ENCODE results near the gene MRNIP. TPM values are rescaled to one million over a fixed set of nuclear protein-coding genes. Genes with fewer than 3 reads are reported as not detected.

MRNIP gene
- total RNA-seq, 1 donor from 2014 or later: 13.1 TPM

GRCh38 chr5:179834120-179834519 is 24.5 kb downstream of the MRNIP start:
- Histone ChIP-seq H3K9me3 (replicated peaks) (no peaks in the 10 kb centered on the region), H3K27ac (replicated peaks) (no peak overlapping the region), H3K36me3 (peaks cover 91% of the 10 kb centered on the region), H3K4me1 (peaks cover 70% of the 10 kb centered on the region), H3K4me3 (no peak overlapping the region), H3K27me3 (ENCODE audit: low read depth) (no peaks in the 10 kb centered on the region)
- TF ChIP-seq CTCF (IDR thresholded peaks at IDR 0.05; ENCODE audit: borderline replicate concordance): no peak
- no peak for DNase-seq
- intact Hi-C loops (cut with micrococcal nuclease): no loop called here

GRCh38 chr5:179833709-179834070 is 24.9 kb downstream of the MRNIP start:
- intact Hi-C loops (cut with micrococcal nuclease): no loop called here
- H3K27ac ChIP-seq (replicated peaks): peak overlapping the region; percentile 12
- no peak overlapping the region for H3K4me3 ChIP-seq
- DNase-seq: no peak
- H3K4me1 ChIP-seq: peaks cover 74% of the 10 kb centered on the region
- no peaks in the 10 kb centered on the region for H3K27me3 ChIP-seq (ENCODE audit: low read depth)
- H3K9me3 ChIP-seq (replicated peaks): no peaks in the 10 kb centered on the region
- peaks cover 91% of the 10 kb centered on the region for H3K36me3 ChIP-seq
- TF ChIP-seq CTCF (IDR thresholded peaks at IDR 0.05; ENCODE audit: borderline replicate concordance): no peak

- intact Hi-C loops (cut with micrococcal nuclease): no loop called here
- Histone ChIP-seq H3K27ac (replicated peaks) (peak overlapping the region; percentile 12), H3K4me3 (no peak overlapping the region), H3K27me3 (ENCODE audit: low read depth) (no peaks in the 10 kb centered on the region), H3K36me3 (peaks cover 91% of the 10 kb centered on the region), H3K9me3 (replicated peaks) (no peaks in the 10 kb centered on the region), H3K4me1 (peaks cover 79% of the 10 kb centered on the region)
- no peak for DNase-seq
- no peak for TF ChIP-seq CTCF (IDR thresholded peaks at IDR 0.05; ENCODE audit: borderline replicate concordance)
Measured at GRCh38 chr5:179833056-179833708, 25.4 kb downstream of the MRNIP start.

GRCh38 chr5:179832039-179832745 is 26.4 kb downstream of the MRNIP start:
- H3K4me3 ChIP-seq: no peak overlapping the region
- DNase-seq: no peak
- peaks cover 78% of the 10 kb centered on the region for H3K4me1 ChIP-seq
- H3K27me3 ChIP-seq (ENCODE audit: low read depth): no peaks in the 10 kb centered on the region
- intact Hi-C loops (cut with micrococcal nuclease): no loop called here
- no peak for TF ChIP-seq CTCF (IDR thresholded peaks at IDR 0.05; ENCODE audit: borderline replicate concordance)
- H3K27ac ChIP-seq (replicated peaks): no peak overlapping the region
- peaks cover 91% of the 10 kb centered on the region for H3K36me3 ChIP-seq
- no peaks in the 10 kb centered on the region for H3K9me3 ChIP-seq (replicated peaks)

- peaks cover 78% of the 10 kb centered on the region for H3K4me1 ChIP-seq
Measured at GRCh38 chr5:179830818-179831468, 27.7 kb downstream of the MRNIP start.

More at GRCh38 chr5:179830818-179831468, 27.7 kb downstream of the MRNIP start:
- Histone ChIP-seq H3K36me3 (peaks cover 91% of the 10 kb centered on the region), H3K4me3 (no peak overlapping the region), H3K9me3 (replicated peaks) (no peaks in the 10 kb centered on the region), H3K27ac (replicated peaks) (no peak overlapping the region), H3K27me3 (ENCODE audit: low read depth) (no peaks in the 10 kb centered on the region)
- DNase-seq: no peak
- no peak for TF ChIP-seq CTCF (IDR thresholded peaks at IDR 0.05; ENCODE audit: borderline replicate concordance)
- intact Hi-C loops (cut with micrococcal nuclease): no loop called here
